Uterus (tissue), 4 donors: ENCODE data around the gene SWI5. TPM values are rescaled to one million over a fixed set of nuclear protein-coding genes. Genes with fewer than 3 reads are reported as not detected.
"Not testable (repeated sequence)": the region's sequence is repeated elsewhere in the genome, so short reads cannot be mapped to it uniquely, and the experiment has no call there.

Experiments
- DNase-seq, 2 donors: peaks; one replicate each; pipeline ENCODE4 v3.0.0-alpha.2; 2019 to 2020
- H3K27ac ChIP-seq, 2 donors: fragments of 200-600 bp; sonication (generic); 1 replicate in 1 of 2; 2 replicates in 1 of 2; pipeline ENCODE4 v1.5.1; 2016 to 2018
- H3K27me3 ChIP-seq, 2 donors: fragments of 200-600 bp; sonication (generic); one replicate each; pipeline ENCODE4 v1.5.1; 2018 to 2019; ENCODE audit warnings: control low read depth in 1 of 2
- H3K36me3 ChIP-seq, 2 donors: fragments of 200-600 bp; sonication (generic); one replicate each; pipeline ENCODE4 v1.5.1; 2019; ENCODE audit warnings: control low read depth in 1 of 2
- H3K4me1 ChIP-seq, 2 donors: fragments of 200-600 bp; sonication (generic); one replicate each; pipeline ENCODE4 v1.5.1; 2018 to 2019; ENCODE audit warnings: control low read depth in 1 of 2
- H3K4me3 ChIP-seq, 2 donors: fragments of 200-600 bp; sonication (generic); 1 replicate in 1 of 2; 2 replicates in 1 of 2; pipeline ENCODE4 v1.5.1; 2018 to 2019; ENCODE audit warnings: mild to moderate bottlenecking in 1 of 2
- H3K9me3 ChIP-seq, 2 donors: fragments of 200-600 bp; sonication (generic); one replicate each; pipeline ENCODE4 v1.5.1; 2019; ENCODE audit warnings: control low read depth in 1 of 2
- CTCF ChIP-seq, 4 experiments: fragments of 200-600 bp in 2 of 4; fragments of 450-650 bp in 2 of 4; sonication (generic) in 2 of 4; IDR thresholded peaks; one replicate each; pipeline ENCODE4 v1.5.1; 2016 to 2019; ENCODE audit warnings: antibody characterized with exemption in 4 of 4, mild to moderate bottlenecking in 2 of 4, moderate library complexity in 1 of 4
- POLR2A ChIP-seq, 2 donors: fragments of 450-650 bp; IDR thresholded peaks; one replicate each; pipeline ENCODE4 v1.6.1; 2016; ENCODE audit warnings: antibody characterized with exemption in 2 of 2, mild to moderate bottlenecking in 1 of 2, moderate library complexity in 1 of 2
- intact Hi-C: fragments of 100-400 bp; cut with DNase I; formaldehyde crosslinking; loops from one replicate; pipeline ENCODE4 v1.15.1; 2023; ENCODE audit warnings: low total_unique reads
- total RNA-seq, 4 donors: library from RNA; depleted of rRNA in 3 of 4; stranded (reverse); fragments of >200 nt in 3 of 4; gene quantifications; one replicate each; pipeline versions ENCODE4 v1.1.0 to v1.2.4, GENCODE V29; 2014 to 2023
- donor health status: DM: yes; HTN: yes; CAD: no.

The SWI5 gene
- total RNA-seq: 10 to 100 TPM; 10.3 to 86.1 (median 19.3) TPM

- intact Hi-C loops: no loop called here
- DNase-seq: peak; percentile 100
- TF ChIP-seq POLR2A (IDR thresholded peaks at IDR 0.05) (peak; percentile 87 to 93), CTCF (IDR thresholded peaks at IDR 0.05) (peak in 1 of 4 experiments; percentile 22)
Measured at GRCh38 chr9:128276008-128276573, at the start of gene SWI5. Gene SWI5 (plus strand): TSS chr9:128276276.

GRCh38 chr9:128226412-128226801, 49.7 kb upstream of the SWI5 start:
- Histone ChIP-seq H3K27ac (no peak overlapping the region), H3K4me1 (no peaks in the 10 kb centered on the region), H3K27me3 (no peaks in the 10 kb centered on the region), H3K36me3 (no peaks in the 10 kb centered on the region), H3K9me3 (no peaks in the 10 kb centered on the region), H3K4me3 (no peak overlapping the region)
- intact Hi-C loops: no loop called here
- DNase-seq: no peak
- TF ChIP-seq CTCF (IDR thresholded peaks at IDR 0.05) (no peak), POLR2A (IDR thresholded peaks at IDR 0.05) (no peak)

More at GRCh38 chr9:128276008-128276573, at the start of gene SWI5:
- Histone ChIP-seq H3K36me3 (no peaks in the 10 kb centered on the region), H3K27ac (peak within 1 kb of the TSS; percentile 89 to 94), H3K9me3 (no peaks in the 10 kb centered on the region), H3K4me3 (peak within 1 kb of the TSS; percentile 81 to 93), H3K27me3 (no peaks in the 10 kb centered on the region), H3K4me1 (peaks cover 0 to 5% of the 10 kb centered on the region in 2 donors)

- H3K4me1 ChIP-seq, H3K27ac ChIP-seq, H3K27me3 ChIP-seq, H3K9me3 ChIP-seq, DNase-seq, H3K4me3 ChIP-seq, intact Hi-C loops, H3K36me3 ChIP-seq: not testable (repeated sequence)
Measured at GRCh38 chr9:128230897-128231296, 45.2 kb upstream of the SWI5 start.

GRCh38 chr9:128231638-128232527, 44.2 kb upstream of the SWI5 start:
- no peaks in the 10 kb centered on the region for H3K4me1 ChIP-seq
- DNase-seq: no peak
- H3K9me3 ChIP-seq: no peaks in the 10 kb centered on the region
- intact Hi-C loops: no loop called here
- H3K27me3 ChIP-seq: no peaks in the 10 kb centered on the region
- H3K4me3 ChIP-seq: no peak overlapping the region
- no peaks in the 10 kb centered on the region for H3K36me3 ChIP-seq
- TF ChIP-seq CTCF (IDR thresholded peaks at IDR 0.05) (no peak), POLR2A (IDR thresholded peaks at IDR 0.05) (no peak)
- H3K27ac ChIP-seq: no peak overlapping the region

GRCh38 chr9:128232528-128233428, 43.3 kb upstream of the SWI5 start:
- Histone ChIP-seq H3K9me3 (no peaks in the 10 kb centered on the region), H3K27me3 (no peaks in the 10 kb centered on the region), H3K36me3 (no peaks in the 10 kb centered on the region), H3K27ac (no peak overlapping the region), H3K4me1 (no peaks in the 10 kb centered on the region), H3K4me3 (no peak overlapping the region)
- no peak for TF ChIP-seq CTCF (IDR thresholded peaks at IDR 0.05)
- TF ChIP-seq POLR2A (IDR thresholded peaks at IDR 0.05): no peak
- intact Hi-C loops: no loop called here
- DNase-seq: no peak
